GM19240 (cell line): ENCODE results near the gene PMEPA1.

Source experiments
- DNase-seq: peaks from one replicate; pipeline ENCODE4 v3.0.0; 2011; ENCODE audit warnings: low spot score; ENCODE audit not compliant: insufficient read length

PMEPA1 gene

DNA sequence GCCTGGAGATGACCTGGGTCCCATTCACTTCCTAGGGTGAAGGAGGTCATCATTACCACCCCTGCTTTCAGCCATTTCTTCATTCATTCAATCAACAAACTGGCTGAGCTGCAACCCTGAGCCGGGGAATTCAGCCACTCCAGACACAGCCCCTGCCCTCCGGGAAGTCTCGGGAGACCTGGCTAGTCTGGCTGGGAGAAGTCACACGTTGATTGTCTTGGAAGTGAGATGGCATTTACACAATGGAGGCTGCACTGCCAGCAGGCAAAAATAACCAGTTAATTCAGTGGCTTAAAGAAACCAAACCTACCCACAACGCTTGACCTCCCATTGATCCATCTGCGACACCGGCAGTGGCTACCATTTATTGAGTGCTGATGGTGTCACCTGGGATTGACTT lies 2.0 kb upstream of the PMEPA1 start:
- DNase-seq: no peak

DNA sequence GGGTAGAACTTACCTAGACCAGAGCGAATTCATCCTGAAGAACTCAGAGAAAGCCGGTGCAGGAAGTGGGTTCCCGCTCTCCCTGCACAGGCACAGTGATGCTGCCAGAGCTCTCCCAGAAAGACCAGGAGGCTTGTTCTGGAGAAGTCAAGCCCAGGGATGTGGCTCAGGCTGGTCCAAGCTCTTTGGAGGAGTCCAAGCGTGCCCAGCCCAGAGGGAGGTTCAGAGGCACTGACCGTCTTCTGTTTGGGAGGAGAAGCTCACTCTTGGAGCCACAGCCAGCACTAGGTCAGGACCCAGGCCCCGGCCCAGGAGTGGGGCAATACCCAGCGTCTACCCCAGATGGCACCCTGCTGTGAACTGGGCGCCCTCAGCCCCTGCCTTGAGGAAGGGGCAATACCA lies 1.5 kb upstream of the PMEPA1 start:
- no peak for DNase-seq

DNA sequence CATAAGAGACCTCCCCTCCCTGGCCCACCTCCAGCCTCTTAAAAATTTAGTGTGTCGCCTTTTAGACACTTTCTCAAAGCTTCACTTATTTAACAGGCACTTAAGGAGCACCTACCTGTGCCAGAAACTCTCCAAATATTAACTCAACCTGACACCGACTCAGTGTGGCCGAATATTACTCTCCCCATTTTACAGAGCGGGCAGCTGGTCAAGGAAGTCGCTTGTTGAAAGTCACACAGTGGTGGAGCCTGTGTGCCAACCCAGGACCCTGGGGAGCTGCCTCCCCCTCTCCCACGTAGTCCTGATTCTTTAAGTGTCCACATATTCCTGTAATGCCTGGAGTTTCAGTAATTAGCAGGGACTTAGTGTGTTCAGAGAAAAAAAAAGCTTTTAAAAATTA lies 1.0 kb upstream of the PMEPA1 start:
- no peak for DNase-seq

DNA sequence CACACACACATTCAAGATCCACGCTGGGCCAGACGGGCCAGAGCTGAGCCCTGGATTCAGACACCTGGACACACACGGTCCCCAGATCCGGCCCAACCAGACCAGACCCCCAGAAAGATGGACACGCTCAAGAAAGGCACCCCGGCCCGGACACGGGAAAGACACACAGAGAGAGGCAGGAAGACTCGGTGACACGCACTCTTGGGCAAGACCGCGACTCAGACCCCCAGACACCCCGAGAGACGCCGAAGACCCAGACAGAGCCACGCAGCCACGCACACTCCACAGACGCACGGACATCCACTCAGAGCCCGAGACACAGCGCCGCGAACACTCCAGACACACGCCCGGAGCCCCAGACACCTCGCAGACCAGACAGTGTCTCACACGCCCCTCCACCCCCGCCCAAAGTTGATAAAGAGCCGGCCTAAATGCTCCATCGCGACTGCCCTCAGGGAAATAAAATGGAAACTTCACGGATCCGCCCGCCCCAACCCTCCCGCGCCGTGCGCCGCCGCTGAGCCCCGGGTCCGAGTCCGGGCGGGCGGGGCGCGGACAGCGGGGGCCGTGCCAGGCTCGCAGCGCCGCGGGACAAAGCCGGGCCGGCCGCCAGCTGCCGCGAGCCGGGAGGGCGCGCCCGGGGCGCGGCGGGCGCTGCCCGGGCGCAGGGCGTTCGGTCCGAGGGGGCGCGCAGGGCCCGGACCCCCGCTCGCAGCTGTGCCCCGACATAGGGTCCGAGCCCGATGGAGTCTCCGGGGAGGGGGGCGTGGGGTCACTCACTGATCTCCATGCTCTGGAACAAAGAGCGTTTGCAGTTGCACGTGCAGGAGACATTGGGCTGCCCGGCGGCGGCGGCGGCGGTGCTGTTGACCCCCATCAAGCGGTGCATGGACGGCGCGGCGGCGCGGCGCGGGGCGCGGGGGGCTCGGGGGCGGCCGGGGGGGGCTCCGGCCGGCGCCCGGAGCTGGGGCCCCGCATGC lies 831 bp downstream of the PMEPA1 start:
- no peak for DNase-seq

DNA sequence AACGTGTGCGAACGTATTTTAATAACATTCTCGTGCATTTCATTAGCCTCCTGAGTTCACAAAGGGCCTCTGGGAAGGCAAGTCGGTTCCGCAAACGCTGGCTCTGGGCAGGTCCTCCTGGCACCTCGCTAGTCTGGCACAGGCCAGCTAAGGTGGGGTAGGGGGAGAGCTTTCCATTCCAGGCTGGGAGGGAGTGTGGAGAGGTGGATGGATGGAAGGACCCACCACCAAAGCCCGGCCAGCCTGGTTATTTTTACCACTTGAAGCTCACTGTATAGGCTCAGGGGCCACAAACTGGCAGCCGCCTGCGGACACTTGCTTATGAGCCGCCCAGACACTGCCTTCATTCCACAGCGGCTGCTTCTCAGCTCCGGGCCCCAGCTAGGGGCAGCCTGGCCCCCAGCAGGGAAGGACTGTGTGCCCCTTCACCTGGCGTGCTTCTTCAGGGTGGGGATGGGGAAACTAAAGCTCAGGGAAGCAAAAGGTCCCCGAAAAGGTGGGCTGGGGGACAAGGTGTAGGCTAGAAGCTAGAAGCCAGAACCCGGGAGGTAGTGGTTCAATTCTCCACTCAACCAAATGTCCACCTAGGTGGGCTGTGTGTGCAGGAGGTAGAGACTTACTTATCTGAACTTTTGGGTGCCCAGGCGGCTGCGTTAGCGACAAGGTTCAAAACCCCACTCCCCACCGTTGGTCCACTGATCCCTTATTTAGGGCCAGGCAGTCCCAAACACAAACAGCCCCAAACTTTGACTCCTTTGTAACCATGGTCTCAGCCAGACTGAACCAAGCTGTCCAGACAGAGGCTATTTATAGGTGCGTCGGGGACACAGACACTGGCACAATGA lies 1.7 kb downstream of the PMEPA1 start:
- no peak for DNase-seq

DNA sequence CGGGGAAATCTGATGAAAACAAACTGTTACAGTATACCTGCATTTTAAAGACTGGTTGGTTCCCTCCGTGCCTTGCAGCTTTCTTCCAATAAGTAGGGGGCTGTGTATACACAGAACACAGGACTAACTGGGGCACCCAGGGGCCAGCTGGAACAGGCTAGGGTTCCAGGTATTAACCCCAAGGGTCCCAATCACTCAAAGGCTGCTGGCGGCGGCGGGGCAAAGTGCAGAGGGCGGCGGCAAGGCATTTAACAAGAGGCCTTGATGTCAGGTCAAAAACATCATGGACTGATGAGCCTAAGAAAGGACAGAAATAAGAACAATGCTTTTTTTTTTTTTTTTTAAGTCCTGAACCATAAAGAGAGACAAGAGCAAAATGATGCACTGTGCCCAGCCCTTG lies 2.5 kb downstream of the PMEPA1 start:
- no peak for DNase-seq

DNA sequence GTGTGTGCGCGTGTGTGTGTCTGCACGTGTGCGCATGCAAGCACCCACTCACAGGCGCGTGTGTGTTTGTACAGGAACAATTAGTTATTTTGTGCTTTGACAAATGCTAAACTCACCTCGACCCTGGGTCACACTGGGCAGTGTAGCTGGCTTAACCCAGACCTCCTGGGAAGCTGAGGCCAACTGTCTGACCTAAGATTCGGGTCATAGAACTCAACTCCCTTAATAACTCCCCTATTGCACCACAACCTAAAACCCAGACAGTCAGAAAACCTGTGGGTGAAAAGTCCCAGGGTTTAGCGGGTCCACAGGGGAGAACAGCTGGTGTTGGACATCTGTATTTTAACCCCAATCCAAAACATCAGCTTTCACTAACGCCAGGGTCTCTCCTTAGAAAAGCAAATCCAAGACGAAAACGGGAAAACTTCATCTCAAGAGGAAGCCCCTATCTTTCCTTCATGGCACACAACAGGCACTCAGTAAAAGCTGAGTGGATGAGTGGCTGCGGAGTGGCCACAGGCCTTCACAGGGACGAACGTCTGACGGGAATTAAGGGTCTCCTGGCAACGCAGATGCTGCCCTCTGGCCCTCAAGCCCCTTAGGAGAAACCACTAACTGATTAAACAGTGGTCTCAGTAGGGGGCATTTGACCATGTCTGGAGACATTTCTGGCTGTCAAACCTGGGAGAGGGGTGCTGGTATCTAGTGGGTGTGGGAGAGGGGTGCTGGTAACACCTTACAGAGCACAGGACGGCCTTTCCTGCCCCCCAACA lies 4.5 kb downstream of the PMEPA1 start:
- no peak for DNase-seq

DNA sequence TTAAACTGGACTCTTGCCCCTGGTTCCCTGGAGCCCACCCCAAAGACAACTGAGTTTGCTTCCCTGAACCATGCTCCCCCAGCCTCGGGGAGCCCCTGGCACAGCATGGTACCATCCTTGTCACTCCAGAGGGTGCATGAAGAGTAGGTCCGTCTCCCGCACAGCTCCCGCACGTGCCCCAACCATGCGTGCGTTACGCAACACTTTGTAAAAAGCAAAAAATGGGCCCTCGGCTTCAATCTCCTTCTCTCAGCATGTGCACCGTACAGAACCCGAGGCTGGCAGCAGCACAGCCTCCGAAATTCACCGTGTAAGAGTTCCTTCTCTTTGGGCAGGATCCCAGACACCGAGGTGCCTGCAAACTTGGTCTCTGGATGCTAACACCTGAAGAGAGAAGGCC lies 5.6 kb downstream of the PMEPA1 start:
- DNase-seq: no peak

DNA sequence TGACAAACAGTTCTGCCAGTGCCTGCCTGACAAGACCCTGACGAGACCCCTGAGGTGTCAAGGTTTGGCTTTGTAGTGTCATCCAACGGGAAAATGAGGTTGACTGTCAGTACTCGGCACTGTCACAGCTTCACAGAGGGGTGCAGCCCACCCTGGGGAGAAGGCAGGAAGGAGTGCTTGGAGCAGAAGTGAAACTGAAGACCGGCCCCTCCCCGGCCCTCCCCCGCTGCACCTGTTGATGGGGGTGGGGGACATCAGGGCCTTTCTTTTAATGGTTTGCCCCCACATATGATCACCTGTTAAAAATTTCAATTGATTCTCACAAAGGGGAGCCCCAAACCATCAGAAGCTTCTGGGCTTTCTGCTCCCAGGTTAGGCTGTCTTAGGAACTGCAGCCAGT lies 6.8 kb downstream of the PMEPA1 start:
- no peak for DNase-seq

DNA sequence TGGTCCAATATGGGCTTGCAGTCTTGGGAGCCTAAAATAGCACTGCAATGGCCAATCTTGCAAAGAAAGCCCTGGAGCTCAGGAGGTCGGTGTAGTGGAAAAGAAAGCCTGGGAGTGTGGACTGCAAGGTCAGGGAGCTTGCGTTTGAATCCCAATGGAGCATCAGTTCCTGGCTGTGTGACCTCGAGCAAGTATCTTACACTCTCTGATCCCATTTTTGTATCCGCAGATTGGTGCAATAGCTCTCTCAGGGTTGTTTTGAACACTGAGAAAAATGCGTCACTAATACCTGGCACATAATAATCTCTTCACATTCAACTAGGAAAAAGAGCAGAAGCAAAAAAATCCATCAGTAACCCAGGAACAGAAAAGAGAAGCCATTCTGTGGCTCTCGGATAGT lies 7.3 kb downstream of the PMEPA1 start:
- no peak for DNase-seq

DNA sequence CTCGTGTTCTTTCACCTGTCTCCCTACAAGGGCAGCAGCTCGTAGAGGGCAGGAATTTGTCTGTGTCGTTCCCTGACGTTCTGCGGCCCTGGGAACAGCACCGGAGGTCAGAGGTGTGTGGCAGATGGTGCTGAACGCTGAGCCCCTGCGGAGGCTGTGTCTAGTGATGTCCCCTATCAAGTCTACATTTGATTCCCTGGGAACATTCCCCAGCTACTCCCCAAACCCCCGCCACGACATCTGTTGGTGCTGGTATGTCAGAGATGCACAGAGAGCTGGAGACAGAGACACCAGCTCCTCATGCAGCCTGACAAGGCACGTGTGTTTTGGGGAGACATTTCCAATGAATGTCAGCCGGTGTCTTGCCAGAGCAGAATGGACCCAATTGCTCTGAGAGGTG lies 7.7 kb downstream of the PMEPA1 start:
- DNase-seq: no peak

DNA sequence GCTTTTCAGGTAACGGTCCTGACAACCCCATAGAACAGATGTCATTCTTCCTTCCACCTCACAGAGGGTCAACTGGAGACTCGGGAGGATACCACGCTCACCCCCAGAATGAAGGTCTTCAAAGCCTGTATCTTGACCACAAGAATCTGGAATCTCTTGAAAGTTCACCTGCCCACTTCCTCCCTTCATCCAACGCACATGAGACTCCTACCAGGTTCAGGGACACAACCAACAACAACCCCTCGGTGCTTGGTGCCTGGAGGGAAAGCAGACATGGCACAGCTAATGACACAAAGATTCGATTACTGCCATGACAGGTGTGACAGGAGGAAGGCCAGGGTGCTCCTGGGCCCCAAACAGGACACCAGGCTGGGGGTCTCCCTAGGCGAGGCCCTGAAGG lies 8.2 kb downstream of the PMEPA1 start:
- no peak for DNase-seq

DNA sequence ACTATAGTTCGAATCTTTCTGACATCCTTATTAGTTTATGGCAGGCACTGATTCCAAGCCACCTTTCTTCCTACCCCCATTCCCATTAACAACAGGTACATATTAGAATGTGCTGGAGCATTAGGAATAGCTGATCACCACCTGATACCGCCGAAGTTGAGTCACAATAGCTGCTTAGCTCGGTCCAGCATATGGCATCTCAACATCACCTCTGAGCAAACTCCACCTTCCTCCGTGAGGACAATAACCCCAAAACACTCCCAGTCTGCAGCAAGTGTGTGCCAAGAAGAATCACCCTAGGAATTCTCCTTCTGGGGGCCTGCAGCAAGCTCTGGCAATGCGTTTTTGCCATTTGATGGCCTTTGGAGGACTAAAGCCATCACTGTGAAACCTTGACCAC lies 8.7 kb downstream of the PMEPA1 start:
- no peak for DNase-seq

DNA sequence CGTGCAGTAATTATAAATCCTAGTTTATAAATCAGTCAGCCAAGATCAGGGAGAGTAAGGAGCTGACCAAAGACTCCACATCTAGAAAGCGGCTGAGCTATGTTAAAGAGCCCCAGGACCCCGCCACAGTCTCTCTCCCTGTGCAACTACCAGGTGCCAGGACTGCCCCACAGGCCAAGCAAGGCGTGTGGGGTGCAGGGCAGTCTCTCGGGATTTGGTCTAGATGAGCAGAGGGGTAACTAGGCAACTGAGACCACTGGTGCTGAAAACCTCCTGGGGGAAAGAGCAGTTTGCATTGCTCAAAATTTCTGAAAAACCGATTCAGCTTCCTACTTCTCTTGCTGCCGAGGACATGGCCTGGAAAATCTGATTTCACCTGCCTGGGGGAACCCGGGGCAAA lies 10.4 kb downstream of the PMEPA1 start:
- DNase-seq: no peak

DNA sequence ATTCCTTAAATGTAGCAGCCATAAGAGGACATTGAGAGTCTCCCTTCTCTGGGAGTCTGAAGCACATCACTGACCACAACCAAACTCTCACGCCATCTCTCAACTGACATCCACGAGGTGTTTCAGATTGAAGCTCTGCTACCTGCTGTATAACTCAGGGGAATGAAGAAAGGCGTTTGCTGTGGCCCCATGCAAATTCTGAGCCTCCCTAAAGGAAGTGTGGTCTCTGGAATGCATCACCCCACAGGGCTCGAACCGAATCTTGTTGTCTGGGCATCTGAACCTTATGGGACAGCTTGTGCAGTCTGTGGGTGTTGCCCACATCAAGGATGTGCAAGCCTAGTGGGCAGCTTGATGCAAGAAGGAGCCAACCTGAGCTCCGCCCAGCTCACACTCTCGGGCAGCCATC lies 10.9 kb downstream of the PMEPA1 start:
- DNase-seq: no peak

DNA sequence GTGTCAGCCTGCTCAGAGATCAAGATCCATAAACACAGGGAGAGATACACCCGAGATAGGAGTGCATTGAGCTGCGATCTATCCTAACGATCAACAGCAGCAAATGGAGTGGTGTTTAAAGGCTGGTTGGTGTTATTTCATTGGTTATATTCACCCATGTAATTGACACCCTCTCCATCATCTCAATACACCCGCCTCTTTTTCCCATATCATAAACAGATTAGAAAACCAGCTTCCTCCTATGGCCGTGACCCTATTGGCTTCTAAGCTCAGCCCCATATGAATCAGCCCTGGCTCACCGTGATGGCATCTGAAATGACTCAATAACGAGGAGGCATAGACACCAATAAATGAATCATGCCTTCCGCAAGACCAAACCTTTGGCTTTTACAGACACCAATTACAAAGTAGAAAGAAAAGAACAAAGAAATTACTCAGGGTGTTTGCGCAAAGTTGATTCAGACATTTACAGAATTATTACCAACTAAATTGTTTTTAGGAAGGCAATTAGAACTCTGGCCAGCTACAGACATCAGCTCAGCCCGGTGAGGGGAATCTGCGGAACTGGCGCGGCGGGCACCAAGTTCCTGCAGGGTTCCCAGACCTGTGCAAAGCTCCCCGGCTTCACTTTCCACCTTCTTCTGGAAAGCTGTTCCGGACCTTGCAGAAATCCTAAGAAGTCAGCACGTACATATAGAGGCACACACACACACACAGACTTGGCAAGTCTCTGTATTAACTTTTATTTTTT lies 11.5 kb downstream of the PMEPA1 start:
- no peak for DNase-seq

DNA sequence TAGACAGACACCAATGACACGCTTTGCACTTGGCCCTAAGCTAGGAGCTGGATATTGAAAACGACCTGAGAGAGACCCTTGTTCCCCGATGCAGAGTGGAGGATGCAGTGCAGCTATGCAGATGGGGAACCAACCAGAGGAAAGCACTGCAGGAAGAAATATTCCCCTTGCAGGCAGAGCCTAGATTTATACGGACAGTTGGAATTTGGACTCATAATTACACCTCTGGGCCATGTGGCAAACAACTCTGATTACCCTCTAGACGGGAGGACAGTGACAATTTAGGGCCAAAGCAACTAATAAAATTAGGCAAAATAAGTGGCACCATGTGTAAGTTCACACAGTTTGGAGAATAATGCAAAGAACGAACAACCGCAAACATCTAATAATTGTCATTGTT lies 12.3 kb downstream of the PMEPA1 start:
- no peak for DNase-seq

DNA sequence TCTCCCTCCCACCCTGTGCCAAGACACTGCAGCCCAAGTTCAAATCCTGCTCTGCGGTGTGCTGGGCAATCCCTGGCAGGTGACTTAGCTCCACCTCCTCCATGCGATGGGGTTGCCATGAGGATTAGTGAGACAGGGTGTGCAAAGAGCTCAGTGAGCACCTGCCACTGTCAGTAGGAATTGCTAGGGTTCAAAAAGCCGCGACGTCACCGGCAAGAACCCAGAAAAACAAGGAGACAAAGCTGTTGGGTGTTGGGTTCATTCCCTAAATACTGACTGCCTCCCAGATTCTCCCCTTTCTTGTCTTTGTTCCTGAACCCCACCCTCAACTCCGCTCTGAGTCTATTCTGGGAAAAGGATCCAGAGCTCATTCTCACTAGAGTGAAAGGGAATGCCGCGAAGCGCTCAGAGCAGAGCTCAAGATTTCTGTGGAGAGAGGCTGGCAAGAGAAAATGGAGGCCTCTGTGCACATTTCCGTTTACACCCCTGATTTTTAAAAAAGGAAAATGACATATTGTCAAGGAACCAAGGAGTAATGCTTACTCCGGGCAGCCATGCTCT lies 13.3 kb downstream of the PMEPA1 start:
- DNase-seq: no peak

DNA sequence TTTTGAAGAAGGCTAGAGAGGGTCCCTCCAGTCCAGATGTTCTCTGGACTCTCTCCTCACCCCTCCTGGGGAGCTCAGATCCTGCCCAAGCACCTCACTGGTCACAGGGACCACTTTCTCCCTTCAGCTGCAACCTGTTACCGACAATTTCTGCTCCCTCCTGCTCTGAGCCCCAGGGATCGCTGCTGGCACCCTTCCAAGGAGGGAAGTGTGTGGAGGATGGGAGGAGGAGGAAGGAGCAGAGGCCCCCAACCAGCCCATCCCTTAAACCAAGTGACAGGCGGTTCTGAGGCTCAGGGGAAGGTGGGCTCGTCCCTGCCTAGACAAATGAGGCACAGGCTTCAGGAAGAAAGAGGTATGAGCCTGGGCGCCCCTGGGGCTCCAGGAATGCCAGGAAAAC lies 13.9 kb downstream of the PMEPA1 start:
- DNase-seq: no peak

DNA sequence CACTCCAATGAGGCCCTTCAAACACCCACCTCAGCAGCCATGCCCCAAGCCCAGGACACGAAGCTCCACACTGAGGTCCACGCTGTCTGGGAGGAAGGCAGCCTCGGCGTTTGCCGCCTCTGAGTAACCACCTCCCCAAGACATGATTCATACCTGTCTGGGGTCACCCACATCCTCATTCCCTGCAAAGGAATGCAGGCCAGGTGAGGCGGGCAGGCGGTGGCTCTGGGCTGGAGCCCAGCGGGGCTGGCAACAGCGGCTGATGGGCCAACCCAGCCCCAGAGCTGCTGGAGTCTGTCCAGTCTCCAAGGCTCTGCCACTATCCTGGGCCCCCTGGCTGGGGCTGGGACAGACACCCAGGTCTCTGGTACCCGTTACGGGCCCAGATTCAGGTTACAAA lies 14.8 kb downstream of the PMEPA1 start:
- DNase-seq: no peak

DNA sequence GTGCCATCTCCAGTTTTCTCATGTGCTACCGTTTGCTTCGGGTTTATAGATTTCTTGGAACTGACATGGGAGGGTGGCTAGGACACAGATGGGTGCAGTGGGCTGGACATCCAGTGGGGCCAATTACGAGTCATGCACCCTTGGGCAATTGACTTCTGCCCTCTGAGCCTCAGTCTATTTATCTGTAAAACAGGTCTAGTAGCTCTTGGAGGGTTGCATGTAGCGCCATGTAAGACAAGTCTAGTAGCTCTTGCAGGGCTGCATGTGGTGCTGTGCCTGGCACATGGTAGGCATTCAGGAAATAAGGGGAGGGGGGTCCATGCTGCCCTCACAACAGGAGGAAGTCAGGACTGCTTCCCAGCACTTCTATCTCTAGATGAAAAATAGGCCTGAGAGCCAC lies 15.3 kb downstream of the PMEPA1 start:
- no peak for DNase-seq
